Astrocyte of the cerebellum (primary cell): Measurements from ENCODE around the gene TRIM9.

ENCODE experiments used
- DNase-seq: peaks from one replicate; pipeline ENCODE4 v3.0.0-alpha.2; 2011; ENCODE audit warnings: low read depth
- H3K4me3 ChIP-seq: 2 replicates; pipeline ENCODE4 v1.5.1; 2011; ENCODE audit warnings: mild to moderate bottlenecking, low read depth, low read length, moderate library complexity
- in situ Hi-C: cut with HindIII; loops from 2 replicates; pipeline ENCODE4 v1.10.0; 2017; ENCODE audit warnings: low sequenced_read_pairs
- TF ChIP-seq, protein P1 (sequence below): IDR thresholded peaks from 2 replicates; pipeline ENCODE4 v1.5.1; 2012; ENCODE audit warnings: low read length, low read depth, moderate library complexity, mild to moderate bottlenecking; ENCODE audit errors: missing control alignments

TRIM9 gene

DNA sequence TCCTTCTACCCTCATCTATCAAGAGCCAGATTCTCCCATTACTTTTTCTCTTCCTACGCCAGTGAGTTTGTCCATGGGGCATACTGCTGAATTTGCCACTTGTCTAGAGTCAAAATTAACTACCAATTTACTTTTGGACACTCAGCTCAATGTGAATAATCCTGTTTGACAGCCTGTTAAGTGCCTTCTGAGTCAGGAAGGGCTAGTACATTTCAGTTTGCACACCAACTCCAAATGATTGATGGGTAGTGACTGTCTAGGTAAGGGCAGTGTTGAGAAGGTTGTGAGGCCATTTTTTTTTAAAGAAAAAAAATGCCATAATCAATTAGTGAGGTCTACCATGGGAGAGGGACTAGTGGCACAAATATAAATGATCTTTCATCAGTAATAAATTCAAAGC lies 21.8 kb upstream of the TRIM9 start:
- H3K4me3 ChIP-seq = no peak overlapping the region
- in situ Hi-C loops = no loop called here
- TF ChIP-seq, protein P1, sequence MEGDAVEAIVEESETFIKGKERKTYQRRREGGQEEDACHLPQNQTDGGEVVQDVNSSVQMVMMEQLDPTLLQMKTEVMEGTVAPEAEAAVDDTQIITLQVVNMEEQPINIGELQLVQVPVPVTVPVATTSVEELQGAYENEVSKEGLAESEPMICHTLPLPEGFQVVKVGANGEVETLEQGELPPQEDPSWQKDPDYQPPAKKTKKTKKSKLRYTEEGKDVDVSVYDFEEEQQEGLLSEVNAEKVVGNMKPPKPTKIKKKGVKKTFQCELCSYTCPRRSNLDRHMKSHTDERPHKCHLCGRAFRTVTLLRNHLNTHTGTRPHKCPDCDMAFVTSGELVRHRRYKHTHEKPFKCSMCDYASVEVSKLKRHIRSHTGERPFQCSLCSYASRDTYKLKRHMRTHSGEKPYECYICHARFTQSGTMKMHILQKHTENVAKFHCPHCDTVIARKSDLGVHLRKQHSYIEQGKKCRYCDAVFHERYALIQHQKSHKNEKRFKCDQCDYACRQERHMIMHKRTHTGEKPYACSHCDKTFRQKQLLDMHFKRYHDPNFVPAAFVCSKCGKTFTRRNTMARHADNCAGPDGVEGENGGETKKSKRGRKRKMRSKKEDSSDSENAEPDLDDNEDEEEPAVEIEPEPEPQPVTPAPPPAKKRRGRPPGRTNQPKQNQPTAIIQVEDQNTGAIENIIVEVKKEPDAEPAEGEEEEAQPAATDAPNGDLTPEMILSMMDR = no peak
- no peak for DNase-seq

DNA sequence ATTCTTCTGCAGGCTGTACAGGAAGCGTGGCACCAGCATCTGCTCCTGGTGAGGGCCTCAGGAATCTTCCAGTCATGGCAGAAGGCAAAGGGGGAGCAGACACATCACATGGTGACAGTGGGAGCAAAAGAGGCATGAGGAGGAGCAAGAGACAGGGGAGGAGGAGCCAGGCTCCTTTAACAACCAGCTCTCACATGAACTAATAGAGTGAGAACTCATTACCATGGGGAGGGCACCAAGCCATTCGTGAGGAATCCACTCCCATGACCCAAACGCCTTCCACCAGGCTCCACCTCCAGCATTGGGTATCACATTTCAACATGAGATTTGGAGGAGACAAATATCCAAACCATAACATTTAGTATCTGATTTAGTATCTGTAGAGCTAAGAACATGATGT lies 14.7 kb upstream of the TRIM9 start:
- in situ Hi-C loops = no loop called here
- TF ChIP-seq, protein P1 = no peak
- DNase-seq = no peak
- H3K4me3 ChIP-seq = no peak overlapping the region

DNA sequence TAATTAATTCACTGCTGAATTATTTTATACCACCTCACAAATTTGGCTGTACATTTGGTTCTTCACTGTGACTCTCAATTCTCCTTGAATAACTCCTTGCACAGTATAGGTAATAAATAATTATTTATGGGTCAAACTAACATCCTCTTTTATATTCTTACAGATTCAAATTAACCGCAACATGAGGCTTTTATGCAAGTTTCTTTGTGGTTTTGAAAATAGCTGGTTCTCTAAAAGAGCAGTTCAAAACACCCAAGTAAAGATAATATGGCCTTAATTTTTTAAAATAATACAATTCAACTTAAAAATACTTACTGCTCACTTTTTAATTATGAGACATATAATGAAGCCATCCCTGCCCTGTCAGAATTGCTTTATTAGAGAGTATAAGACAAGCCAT lies 12.9 kb upstream of the TRIM9 start:
- in situ Hi-C loops = no loop called here
- DNase-seq = no peak
- TF ChIP-seq, protein P1 = no peak

DNA sequence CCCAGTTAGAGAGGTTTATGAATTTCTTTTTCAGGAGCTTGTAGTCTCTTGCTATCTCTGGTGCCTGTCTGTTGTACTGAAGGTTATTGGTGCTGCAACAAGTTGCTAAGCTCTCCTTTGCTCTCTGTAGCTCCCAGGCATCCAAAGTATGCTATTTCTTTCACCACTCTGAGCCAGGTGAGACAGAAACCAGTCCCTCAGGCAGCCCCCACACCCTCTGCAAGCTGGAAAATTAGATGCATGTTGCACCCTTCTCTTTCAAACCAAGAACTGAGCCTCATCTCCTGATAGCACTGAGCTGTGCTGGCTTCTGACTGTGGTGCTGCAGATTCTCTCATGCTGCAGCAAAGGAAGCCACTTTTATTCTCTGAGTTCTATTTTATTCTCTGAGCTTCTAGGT lies 9.6 kb upstream of the TRIM9 start:
- DNase-seq = no peak
- H3K4me3 ChIP-seq = no peak overlapping the region
- in situ Hi-C loops = no loop called here
- TF ChIP-seq, protein P1 = no peak

More for the DNA sequence above, 12.9 kb upstream of the TRIM9 start:
- H3K4me3 ChIP-seq = no peak overlapping the region

DNA sequence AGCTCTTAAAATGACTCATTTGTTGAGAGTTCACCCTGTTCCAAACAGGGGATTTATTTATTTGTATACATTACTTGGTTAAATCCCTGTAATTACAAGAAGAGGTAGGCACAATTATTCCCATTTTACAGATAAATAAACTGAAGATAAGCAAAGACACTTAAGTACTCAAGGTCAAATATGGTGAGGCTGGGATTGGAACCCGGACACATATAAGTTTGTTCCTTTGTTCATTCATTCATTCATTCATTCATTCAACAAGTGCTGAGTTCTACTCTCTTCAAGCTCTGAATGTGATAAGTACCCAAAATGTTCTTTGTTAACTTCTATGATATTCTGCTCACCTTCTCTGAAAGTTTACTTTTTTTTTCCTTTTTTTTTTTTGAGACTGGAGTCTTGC lies 2.4 kb upstream of the TRIM9 start:
- no peak overlapping the region for H3K4me3 ChIP-seq
- in situ Hi-C loops = no loop called here
- TF ChIP-seq, protein P1 = no peak
- DNase-seq = no peak

DNA sequence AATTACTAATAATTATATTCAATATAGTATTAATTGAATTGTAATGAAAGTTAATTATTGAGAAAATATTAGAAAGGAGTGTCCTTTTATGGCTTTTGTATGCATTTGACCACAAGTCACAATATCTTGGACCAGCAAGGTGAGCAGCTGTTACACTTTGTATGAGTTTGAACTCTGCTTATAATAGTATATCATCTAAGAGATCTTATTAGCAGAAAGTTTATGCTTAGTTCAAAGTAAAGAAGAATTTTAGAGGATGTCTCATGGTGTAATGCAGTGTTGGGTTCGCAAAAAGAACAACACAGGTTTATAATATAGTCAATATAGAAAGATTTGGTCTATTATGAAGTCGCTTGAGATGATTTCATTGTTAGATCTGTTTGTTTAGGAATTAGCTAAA lies 2.0 kb upstream of the TRIM9 start:
- H3K4me3 ChIP-seq = no peak overlapping the region
- in situ Hi-C loops = no loop called here
- TF ChIP-seq, protein P1 = no peak
- DNase-seq = no peak
